Amniotic stem cell (primary cell): ENCODE results near the gene ADRB2.
A peak's percentile ranks its signal among the peaks of the same experiment; 100 is the strongest.
"Not testable (repeated sequence)": the region's sequence is repeated elsewhere in the genome, so short reads cannot be mapped to it uniquely, and the experiment has no call there.

ENCODE experiments used
- DNase-seq: peaks from one replicate; lab custom pipeline; 2025; lab: John Stamatoyannopoulos, UW

Gene ADRB2

DNA sequence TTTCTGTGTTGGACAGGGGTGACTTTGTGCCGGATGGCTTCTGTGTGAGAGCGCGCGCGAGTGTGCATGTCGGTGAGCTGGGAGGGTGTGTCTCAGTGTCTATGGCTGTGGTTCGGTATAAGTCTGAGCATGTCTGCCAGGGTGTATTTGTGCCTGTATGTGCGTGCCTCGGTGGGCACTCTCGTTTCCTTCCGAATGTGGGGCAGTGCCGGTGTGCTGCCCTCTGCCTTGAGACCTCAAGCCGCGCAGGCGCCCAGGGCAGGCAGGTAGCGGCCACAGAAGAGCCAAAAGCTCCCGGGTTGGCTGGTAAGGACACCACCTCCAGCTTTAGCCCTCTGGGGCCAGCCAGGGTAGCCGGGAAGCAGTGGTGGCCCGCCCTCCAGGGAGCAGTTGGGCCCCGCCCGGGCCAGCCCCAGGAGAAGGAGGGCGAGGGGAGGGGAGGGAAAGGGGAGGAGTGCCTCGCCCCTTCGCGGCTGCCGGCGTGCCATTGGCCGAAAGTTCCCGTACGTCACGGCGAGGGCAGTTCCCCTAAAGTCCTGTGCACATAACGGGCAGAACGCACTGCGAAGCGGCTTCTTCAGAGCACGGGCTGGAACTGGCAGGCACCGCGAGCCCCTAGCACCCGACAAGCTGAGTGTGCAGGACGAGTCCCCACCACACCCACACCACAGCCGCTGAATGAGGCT is at the start of gene ADRB2:
Gene ADRB2, plus strand, starts transcription at position 559 of the 686 bp plus-strand sequence. CDS start 221 bp downstream, outside the sequence.
- DNase-seq: peak; percentile 79

GRCh38 chr5:148776780-148777179 is 49.6 kb upstream of the ADRB2 start:
- DNase-seq: peak; percentile 75

DNA sequence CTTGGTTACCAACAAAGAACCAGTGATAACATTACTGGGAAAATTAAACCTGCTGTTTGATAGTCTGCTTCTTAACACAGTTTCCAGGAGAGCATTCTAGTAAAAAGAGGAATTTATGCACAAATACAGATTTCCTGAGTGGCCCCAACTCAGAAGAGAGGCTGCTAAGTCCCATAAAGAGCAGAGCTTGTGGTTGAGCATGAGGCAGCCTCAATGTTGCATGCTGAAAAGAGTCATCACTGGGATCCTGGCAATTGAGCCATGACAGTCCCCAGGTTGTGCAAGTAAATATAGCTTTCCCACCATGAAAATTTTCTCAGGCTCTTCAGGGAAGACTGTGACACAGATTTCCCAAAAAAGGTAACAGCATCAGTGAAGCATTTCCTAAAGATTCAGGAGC is 47.5 kb upstream of the ADRB2 start:
- DNase-seq: no peak

DNA sequence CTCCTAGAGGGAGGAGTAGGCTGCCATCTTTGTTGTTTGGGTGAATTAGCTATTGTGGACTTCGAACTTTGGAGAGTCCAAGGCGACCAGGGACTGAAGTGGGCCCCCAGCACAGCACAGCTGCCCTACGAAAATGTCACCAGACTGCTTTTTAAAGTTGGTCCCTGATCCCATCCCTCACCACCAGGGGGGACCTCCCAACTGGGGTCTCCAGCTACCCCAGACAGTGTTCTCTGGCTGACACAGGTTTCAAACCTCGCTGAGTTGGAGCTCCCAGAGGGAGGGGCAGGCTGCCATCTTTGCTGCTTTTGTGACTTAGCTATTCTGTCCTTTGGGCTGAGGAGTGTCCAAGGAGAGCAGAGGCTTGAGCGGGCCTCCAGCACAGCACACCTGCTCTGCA is 45.7 kb upstream of the ADRB2 start:
- no peak for DNase-seq

GRCh38 chr5:148781766-148782165 is 44.6 kb upstream of the ADRB2 start:
- no peak for DNase-seq

DNA sequence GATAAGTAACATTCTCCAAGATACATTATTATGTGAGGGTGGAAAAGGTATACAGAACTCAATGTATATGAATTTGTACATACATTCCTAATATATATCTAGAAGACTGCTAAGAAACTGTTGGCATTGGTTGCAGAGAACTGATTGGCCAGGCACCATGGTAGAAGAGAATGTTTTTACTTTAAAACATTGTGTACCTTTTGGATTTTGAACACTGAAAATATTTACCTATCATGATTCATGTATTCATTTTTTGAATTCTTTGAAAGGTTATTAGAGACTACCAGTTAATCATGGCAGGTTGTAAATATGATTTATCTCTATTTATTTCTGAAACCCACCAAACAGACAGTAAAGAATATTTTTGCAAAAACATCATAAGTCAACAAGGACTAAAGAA is 41.2 kb upstream of the ADRB2 start:
- no peak for DNase-seq

DNA sequence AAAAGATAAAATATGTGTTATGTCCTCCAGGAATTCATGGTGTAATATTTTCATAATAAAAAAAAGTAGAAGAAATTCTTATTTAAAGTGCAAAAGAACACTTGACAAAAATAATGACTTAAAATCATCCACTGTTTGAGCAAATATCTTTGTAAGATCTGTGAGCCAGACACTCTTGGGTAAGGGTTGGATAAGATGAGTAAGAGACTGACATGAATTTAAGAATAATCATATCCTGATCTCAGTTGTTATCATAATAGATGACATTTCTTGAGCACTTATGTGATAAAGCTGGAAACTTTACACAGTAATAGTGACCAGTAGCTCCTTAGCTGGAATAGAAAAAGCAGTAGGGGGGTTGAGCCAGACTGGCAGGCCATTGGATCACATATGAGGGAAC is 40.0 kb upstream of the ADRB2 start:
- no peak for DNase-seq

DNA sequence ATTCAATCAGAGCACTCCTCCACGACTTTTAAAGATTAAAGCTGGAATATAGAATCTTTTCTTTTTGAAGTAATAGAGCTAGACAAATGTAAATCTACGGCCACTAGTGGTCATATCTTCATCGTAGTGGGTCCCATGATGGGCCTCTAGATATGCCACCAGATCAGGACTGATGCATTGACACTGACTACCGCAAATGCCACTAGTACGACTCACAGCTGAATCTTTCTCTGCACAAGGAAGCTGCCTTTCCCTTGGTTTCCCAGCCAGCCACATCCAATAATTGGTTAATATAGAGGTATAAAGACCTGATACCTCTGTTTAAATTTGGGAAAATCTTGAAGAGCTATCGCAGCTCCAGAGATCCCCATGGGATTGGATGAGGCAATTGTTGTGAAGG is 37.8 kb upstream of the ADRB2 start:
- DNase-seq: no peak

GRCh38 chr5:148790545-148791333 is 35.7 kb upstream of the ADRB2 start:
- DNase-seq: no peak

GRCh38 chr5:148791334-148791667 is 35.1 kb upstream of the ADRB2 start:
- DNase-seq: no peak

DNA sequence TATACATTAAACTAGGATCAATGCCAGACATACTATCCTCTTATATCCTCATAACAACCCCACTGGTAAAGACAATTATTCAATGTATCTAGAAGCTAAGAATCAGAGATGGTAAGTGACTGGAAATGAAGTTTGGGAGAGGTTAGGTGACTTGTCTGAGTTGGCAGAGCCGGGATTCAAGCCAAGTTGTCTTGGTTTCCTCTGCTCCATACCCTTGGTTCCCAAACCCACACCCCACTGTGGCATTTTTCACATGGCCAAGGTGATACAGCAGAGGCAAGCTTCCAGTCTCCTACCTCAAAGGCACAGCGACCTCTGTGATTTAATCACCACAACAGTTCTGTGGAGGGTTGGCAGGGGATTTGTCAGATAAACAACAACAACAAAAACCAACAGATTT is 34.7 kb upstream of the ADRB2 start:
- no peak for DNase-seq

- no peak for DNase-seq
Observed at GRCh38 chr5:148792744-148793143, 33.7 kb upstream of the ADRB2 start.

DNA sequence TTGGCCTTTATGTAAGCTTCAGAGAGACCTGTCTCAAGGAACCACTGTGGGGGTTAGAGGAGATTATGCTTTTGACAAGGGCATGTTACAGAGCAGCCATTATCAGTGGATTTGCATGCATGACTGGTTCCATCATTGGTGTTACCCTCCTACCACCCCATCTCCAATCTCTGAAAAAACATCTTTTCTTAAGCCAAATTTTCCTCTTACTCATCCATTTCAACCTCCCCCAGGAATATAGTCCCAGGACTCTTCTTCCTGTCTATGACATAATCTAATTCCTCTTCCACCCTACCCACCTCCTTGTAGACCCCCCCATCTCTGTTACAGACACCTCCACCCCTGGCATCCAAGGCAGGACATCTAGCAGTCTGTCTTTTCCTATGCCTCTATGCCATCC is 33.1 kb upstream of the ADRB2 start:
- DNase-seq: no peak

DNA sequence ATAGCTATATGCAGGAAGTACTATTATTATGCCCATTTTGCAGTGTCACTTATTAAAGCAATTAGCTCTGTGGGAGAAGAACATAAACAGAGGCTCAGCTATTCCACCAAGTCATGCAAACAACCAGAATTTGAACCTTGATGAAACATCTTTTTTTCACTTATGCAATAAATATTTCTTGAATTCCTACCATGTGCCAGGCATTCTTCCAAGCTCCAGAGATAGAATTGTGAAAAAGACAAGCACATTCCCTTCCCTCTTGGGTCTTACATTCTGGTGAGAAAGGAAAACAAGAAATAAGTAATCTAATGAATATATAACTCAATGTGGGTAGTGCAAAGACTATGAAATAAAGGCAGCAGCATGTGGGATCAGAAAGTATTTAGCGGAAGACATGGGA is 32.1 kb upstream of the ADRB2 start:
- DNase-seq: no peak

DNA sequence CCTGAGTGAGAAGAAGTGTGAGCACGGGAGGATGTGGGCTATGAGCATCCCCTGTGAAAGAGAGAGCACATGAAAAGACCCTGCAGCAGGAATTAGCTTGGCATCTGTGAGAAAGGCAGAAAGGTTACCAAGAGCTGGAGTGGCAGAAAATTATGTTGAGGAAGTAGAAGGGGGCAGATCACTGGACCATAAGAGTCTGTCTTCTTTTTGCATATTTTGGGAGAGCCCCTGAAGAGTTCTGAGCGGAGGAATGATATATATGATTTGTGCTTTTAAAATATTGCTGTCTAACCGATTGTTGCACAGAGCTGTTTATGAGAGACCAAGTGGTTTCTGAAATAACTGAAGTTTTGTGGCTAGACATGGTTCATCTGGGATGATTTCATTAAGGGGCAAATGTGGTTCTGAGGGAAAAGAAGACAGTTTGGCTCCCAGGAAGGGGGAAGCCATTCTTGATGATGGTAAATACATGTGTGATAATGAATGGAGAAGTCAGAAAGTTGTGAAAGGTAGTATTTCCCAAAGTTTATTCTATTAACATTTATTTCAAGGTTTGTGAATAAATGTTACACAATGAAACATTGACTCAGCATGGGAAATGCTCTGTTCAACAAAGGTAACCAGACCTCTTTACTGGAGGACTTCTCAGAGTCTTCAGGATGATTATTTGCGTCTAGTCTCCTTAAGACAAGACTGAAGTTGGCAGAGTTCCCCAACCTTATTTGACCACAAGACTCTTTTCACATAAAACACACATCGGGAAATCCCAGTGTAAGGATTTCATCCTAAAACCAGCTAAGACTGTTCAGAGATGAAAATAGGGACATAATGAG is 31.5 kb upstream of the ADRB2 start:
- DNase-seq: no peak

- DNase-seq: no peak
Observed at GRCh38 chr5:148796936-148797335, 29.5 kb upstream of the ADRB2 start.

- DNase-seq: no peak
Observed at GRCh38 chr5:148798786-148799185, 27.6 kb upstream of the ADRB2 start.

DNA sequence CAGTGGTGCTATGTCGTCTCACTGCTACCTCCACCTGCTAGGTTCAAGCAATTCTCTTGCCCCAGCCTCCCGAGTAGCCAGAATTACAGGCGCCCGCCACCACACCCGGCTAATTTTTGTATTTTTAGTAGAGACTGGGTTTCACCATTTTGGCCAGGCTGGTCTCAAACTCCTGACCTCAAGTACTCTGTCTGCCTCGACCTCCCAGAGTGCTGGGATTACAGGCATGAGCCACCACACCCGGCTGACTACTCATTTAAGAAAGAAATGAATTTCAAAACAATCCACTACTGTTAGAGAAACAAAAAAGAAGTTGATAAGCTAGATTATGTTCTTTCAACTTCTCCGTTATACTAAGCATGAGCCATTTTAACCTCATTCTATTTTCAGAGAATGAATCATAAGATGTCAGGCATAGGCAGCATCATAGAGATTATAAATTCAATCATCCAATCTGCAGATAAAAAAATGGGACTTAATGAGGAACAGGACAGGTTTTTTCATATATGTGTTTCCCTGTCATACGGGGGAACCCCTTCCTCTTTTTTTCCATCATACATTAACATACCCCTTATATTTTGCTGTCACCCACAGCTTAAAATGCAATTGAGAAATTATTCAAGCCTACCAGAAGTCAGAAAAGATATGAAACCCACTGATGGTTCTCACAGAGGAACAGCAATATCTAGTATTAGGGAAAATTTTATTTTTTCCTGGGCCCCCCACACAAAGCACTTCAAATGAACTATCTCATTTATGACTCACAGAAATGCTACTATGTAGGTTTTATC is 26.5 kb upstream of the ADRB2 start:
- DNase-seq: no peak

GRCh38 chr5:148801682-148802276 is 24.6 kb upstream of the ADRB2 start:
- no peak for DNase-seq

- not testable (repeated sequence) for DNase-seq
Observed at GRCh38 chr5:148803451-148803850, 23.0 kb upstream of the ADRB2 start.

DNA sequence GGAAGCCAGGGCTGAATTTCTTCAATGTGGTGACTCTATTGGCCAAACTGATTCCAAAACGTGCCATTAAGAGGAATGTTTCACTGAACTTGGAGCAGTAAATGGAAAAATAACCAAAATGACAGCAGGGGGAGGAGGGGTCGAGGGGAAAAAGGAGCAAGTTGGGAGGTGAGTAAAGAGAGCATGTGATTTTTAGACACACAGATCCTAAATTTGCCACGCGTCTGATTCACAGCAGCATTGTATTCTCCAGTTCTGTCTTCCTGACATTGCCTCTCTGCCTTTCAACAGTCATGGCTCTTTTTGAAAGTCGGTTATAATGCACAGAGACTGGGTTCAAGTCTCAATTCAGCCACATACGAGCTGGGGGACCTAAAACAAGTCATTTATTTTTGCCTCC is 22.0 kb upstream of the ADRB2 start:
- DNase-seq: no peak
